KMS-11 (cell line): ENCODE data around the gene SPATS2L.

Experiments
- H2AFZ ChIP-seq: fragments of 200-600 bp; sonication (generic); 2 replicates; pipeline ENCODE4 v1.6.1; 2016; ENCODE audit warnings: antibody characterized with exemption, mixed run types, low read depth
- H3K27ac ChIP-seq: fragments of 200-600 bp; sonication (generic); 2 replicates; pipeline ENCODE4 v1.6.1; 2016; ENCODE audit warnings: mild to moderate bottlenecking, mixed run types
- H3K27me3 ChIP-seq: fragments of 200-600 bp; sonication (generic); 2 replicates; pipeline ENCODE4 v1.6.1; 2017; ENCODE audit warnings: mild to moderate bottlenecking, low read depth, mixed run types, moderate library complexity; ENCODE audit not compliant: insufficient read depth
- H3K36me3 ChIP-seq: fragments of 200-600 bp; sonication (generic); 2 replicates; pipeline ENCODE4 v1.6.1; 2017; ENCODE audit warnings: mild to moderate bottlenecking, mixed run types; ENCODE audit not compliant: insufficient read depth
- H3K4me1 ChIP-seq: fragments of 200-600 bp; sonication (generic); 2 replicates; pipeline ENCODE4 v1.6.1; 2016; ENCODE audit warnings: mild to moderate bottlenecking, low read depth, mixed run types; ENCODE audit not compliant: poor library complexity, severe bottlenecking
- H3K4me2 ChIP-seq: fragments of 200-600 bp; sonication (generic); 2 replicates; pipeline ENCODE4 v1.7.0; 2016; ENCODE audit warnings: mild to moderate bottlenecking, mixed run types
- H3K4me3 ChIP-seq: fragments of 200-600 bp; sonication (generic); IDR thresholded peaks from 2 replicates; pipeline ENCODE4 v1.6.1; 2017; ENCODE audit warnings: low read depth, low read length, mixed read lengths; ENCODE audit not compliant: insufficient read depth
- H3K79me2 ChIP-seq: fragments of 200-600 bp; sonication (generic); 2 replicates; pipeline ENCODE4 v1.6.1; 2016; ENCODE audit warnings: low read depth, mixed run types; ENCODE audit not compliant: insufficient read depth
- H3K9ac ChIP-seq: fragments of 200-600 bp; sonication (generic); 2 replicates; pipeline ENCODE4 v1.6.1; 2016; ENCODE audit warnings: mild to moderate bottlenecking, mixed run types
- H4K20me1 ChIP-seq: fragments of 200-600 bp; sonication (generic); 2 replicates; pipeline ENCODE4 v1.6.1; 2016; ENCODE audit warnings: mild to moderate bottlenecking, mixed run types; ENCODE audit not compliant: insufficient read depth
- TF ChIP-seq, protein P1 (sequence below): fragments of 200-600 bp; sonication (generic); conservative IDR thresholded peaks from 2 replicates; pipeline ENCODE4 v1.6.1; 2017; ENCODE audit warnings: low read depth, mild to moderate bottlenecking, antibody characterized with exemption, low read length, moderate library complexity, mixed read lengths

The SPATS2L gene

DNA sequence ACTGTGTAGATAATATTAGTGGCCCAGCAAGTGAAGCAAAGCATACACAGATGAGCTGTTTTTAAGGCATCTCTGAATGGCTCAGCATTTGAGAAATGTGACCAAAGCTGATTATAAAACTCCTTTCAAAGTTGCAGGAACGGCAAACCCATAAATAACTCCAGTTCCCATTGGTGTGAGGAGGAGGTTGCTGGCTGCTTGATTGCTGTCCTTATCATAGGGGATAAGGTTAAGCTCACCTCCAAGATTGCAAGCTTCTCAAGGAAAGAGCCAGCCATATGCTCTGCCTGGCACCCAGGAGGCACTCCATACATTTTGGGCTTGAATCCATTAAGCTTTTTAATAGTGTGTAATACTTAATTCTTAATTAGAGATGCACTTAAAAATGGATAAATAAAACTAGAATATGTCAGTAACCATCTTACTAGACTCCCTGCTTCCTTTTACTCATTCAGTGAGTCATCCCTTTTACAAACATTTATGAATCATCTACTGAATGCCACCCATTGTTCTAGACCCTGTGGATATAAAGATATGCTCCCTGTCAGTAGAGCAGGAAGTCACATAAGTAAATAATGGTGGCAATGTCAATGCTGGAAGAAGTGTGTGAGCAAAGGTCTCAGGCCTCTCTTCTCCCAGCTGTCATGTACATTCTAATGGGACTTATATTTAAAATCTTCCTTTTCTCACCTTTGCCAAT is 99.3 kb downstream of the SPATS2L start:
- no peaks in the 10 kb centered on the region for H3K36me3 ChIP-seq
- no peaks in the 10 kb centered on the region for H3K27me3 ChIP-seq
- H3K4me1 ChIP-seq, result no peaks in the 10 kb centered on the region
- no peak overlapping the region for H3K4me2 ChIP-seq
- TF ChIP-seq, protein P1, sequence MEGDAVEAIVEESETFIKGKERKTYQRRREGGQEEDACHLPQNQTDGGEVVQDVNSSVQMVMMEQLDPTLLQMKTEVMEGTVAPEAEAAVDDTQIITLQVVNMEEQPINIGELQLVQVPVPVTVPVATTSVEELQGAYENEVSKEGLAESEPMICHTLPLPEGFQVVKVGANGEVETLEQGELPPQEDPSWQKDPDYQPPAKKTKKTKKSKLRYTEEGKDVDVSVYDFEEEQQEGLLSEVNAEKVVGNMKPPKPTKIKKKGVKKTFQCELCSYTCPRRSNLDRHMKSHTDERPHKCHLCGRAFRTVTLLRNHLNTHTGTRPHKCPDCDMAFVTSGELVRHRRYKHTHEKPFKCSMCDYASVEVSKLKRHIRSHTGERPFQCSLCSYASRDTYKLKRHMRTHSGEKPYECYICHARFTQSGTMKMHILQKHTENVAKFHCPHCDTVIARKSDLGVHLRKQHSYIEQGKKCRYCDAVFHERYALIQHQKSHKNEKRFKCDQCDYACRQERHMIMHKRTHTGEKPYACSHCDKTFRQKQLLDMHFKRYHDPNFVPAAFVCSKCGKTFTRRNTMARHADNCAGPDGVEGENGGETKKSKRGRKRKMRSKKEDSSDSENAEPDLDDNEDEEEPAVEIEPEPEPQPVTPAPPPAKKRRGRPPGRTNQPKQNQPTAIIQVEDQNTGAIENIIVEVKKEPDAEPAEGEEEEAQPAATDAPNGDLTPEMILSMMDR, result no peak
- no peaks in the 10 kb centered on the region for H3K79me2 ChIP-seq
- no peak overlapping the region for H3K4me3 ChIP-seq
- no peak overlapping the region for H3K9ac ChIP-seq
- H3K27ac ChIP-seq, result no peak overlapping the region
- no peak overlapping the region for H2AFZ ChIP-seq
- no peaks in the 10 kb centered on the region for H4K20me1 ChIP-seq

GRCh38 chr2:200406379-200406778 is 99.9 kb downstream of the SPATS2L start:
- no peak overlapping the region for H3K4me2 ChIP-seq
- TF ChIP-seq, protein P1, result no peak
- no peaks in the 10 kb centered on the region for H3K36me3 ChIP-seq
- H4K20me1 ChIP-seq, result no peaks in the 10 kb centered on the region
- H3K4me1 ChIP-seq, result no peaks in the 10 kb centered on the region
- no peaks in the 10 kb centered on the region for H3K79me2 ChIP-seq
- H3K27me3 ChIP-seq, result no peaks in the 10 kb centered on the region
- no peak overlapping the region for H3K4me3 ChIP-seq
- H3K27ac ChIP-seq, result no peak overlapping the region
- H2AFZ ChIP-seq, result no peak overlapping the region
- H3K9ac ChIP-seq, result no peak overlapping the region

GRCh38 chr2:200408428-200409316 is 102.2 kb downstream of the SPATS2L start:
- H3K9ac ChIP-seq, result no peak overlapping the region
- no peaks in the 10 kb centered on the region for H3K79me2 ChIP-seq
- no peaks in the 10 kb centered on the region for H3K36me3 ChIP-seq
- no peaks in the 10 kb centered on the region for H3K27me3 ChIP-seq
- TF ChIP-seq, protein P1, result no peak
- H4K20me1 ChIP-seq, result no peaks in the 10 kb centered on the region
- no peak overlapping the region for H3K4me3 ChIP-seq
- H3K4me2 ChIP-seq, result no peak overlapping the region
- H3K27ac ChIP-seq, result no peak overlapping the region
- H2AFZ ChIP-seq, result no peak overlapping the region
- no peaks in the 10 kb centered on the region for H3K4me1 ChIP-seq

DNA sequence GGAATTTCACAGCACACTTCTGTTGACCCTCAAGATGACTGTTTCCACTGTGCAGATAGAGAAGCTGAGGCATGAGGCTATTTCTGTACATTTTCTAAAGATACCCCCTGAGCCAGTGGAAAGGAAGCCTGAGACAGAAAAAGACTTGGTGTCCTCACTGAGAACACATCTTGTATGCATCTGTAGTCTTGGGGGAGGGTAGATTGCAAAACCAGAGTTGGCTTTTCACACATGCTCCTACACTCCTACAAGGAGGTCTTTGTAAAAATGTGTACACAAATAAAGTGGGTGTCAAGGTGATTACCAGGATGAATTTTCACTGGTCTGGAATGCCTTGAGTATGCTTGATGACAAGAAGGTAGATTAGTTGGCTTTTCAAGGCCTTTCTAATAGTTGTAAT is 105.3 kb downstream of the SPATS2L start:
- Histone ChIP-seq H3K4me3 (no peak overlapping the region), H3K36me3 (no peaks in the 10 kb centered on the region), H3K27ac (no peak overlapping the region), H2AFZ (no peak overlapping the region), H3K4me1 (no peaks in the 10 kb centered on the region), H3K4me2 (no peak overlapping the region), H3K79me2 (no peaks in the 10 kb centered on the region), H4K20me1 (no peaks in the 10 kb centered on the region), H3K27me3 (no peaks in the 10 kb centered on the region), H3K9ac (no peak overlapping the region)
- TF ChIP-seq, protein P1, result no peak
